ENCODE data around the gene TEX48. TPM values are rescaled to one million over a fixed set of nuclear protein-coding genes. Genes with fewer than 3 reads are reported as not detected.

The TEX48 gene, protein sequence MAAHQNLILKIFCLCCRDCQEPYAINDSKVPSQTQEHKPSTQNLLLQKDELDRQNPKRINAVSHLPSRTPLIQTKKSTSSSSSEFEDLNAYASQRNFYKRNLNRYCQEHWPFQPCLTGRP
- not detected in 5 replicates for total RNA-seq (2022; extraction: Qiagen RNA extraction)

DNA sequence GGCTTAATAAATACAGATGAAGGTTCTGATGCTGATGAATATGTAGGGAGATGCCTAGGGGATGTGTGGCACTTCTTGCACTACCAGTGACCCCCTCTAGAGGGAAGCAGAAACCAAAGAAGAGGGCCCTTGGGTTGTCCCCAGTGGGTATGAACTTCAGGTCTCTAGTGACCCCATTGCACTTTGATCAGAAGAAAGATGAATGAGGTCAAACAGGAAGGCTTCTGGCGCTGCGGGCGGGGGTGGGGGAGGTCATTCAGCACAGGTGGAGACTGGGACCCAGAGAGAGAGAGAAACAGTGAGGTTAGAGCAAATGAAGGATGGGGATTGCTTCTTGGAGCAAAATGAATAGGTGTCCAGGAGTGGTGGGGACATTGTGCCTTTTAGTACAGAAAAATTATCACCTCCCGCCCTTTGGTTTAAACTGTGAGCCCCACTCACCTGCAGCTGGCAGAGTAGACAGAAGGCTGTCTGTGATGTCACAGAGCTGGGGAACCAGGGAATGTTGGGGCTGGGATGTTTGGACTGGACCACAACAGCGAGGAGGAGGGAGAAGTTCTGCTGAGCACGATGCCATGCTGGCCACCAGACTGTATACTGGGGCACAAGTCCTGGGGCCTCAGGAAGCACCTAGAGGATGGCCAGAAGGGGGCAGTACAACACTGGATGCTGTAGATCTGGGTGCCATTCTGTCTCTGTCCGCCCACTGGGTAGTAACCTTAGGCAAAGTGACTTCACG is at the start of gene TEX48:
Gene TEX48, minus strand, starts transcription at position 599 of the 739 bp plus-strand sequence. CDS start 10,469 bp downstream, outside the sequence.

DNA sequence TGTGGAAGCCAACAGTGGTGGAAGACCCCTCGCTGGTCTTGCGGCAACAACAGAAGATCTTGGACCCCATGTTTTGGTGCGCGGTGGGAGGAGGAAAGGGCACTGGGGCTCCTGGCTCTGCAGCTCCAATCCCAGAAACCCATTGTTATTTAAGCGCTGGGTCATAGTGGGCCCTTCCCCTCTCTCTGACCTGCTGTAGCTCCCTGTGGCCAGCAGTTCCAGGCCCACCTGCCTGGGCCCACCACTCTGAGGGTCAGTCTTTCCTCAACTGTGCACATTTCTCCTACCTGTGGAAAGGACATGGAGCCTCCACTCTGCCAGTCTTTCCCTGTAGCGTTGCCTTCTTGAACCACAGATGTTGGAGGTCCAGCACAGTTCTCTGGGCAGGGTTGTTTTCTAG is 24.3 kb downstream of the TEX48 start, which contains the start of gene TEX53:
Gene TEX53, minus strand, starts transcription at position 101 of the 400 bp plus-strand sequence. Its CDS starts 31 bp downstream, at position 70.

Other genes with a start within 250 kb of the TEX48 start
- gene WHRN, start 176.7 kb downstream of the TEX48 start, total RNA-seq (2022; extraction: Qiagen RNA extraction): 5.1 to 7.3 TPM (median 6.4 TPM) in 5 replicates
- gene ATP6V1G1, start 94.4 kb downstream of the TEX48 start, total RNA-seq (2022; extraction: Qiagen RNA extraction): 110 to 134 TPM (median 118 TPM) in 5 replicates
- gene TMEM268, start 70.9 kb downstream of the TEX48 start, total RNA-seq (2022; extraction: Qiagen RNA extraction): 11.2 to 13.8 TPM (median 11.9 TPM) in 5 replicates
- gene TEX53, start 24.4 kb downstream of the TEX48 start, total RNA-seq (2022; extraction: Qiagen RNA extraction): not detected in 5 replicates
- 0.08 to 0.14 TPM (median 0.10 TPM) in 5 replicates for gene TNFSF15, start 123.8 kb upstream of the TEX48 start, total RNA-seq (2022; extraction: Qiagen RNA extraction)
- not detected in 5 replicates for gene TNFSF8, start 248.4 kb upstream of the TEX48 start, total RNA-seq (2022; extraction: Qiagen RNA extraction)

All from A549 treated with Hydrocortisone at 1 μM for 4 hours (cell line).